ENCODE results near the gene NOX5.

Gene NOX5

GRCh38 chr15:69088300-69088965 lies 73.9 kb downstream of the NOX5 start:
- no peak for DNase-seq
- in situ Hi-C loops (cut with MboI; ENCODE audit: low pct_unique_long_range_greater_than_20kb, low sequenced_read_pairs) = no loop called here

- in situ Hi-C loops (cut with MboI; ENCODE audit: low pct_unique_long_range_greater_than_20kb, low sequenced_read_pairs) = no loop called here
- DNase-seq = no peak
Observed at GRCh38 chr15:69089258-69089657, 74.8 kb downstream of the NOX5 start.

- in situ Hi-C loops (cut with MboI; ENCODE audit: low pct_unique_long_range_greater_than_20kb, low sequenced_read_pairs) = no loop called here
- DNase-seq = no peak
Observed at GRCh38 chr15:69090197-69090948, 75.9 kb downstream of the NOX5 start.

GRCh38 chr15:69091654-69092053 lies 77.2 kb downstream of the NOX5 start:
- in situ Hi-C loops (cut with MboI; ENCODE audit: low pct_unique_long_range_greater_than_20kb, low sequenced_read_pairs) = no loop called here
- DNase-seq = no peak

GRCh38 chr15:69092159-69092558 lies 77.7 kb downstream of the NOX5 start:
- no peak for DNase-seq
- in situ Hi-C loops (cut with MboI; ENCODE audit: low pct_unique_long_range_greater_than_20kb, low sequenced_read_pairs) = no loop called here

GRCh38 chr15:69093127-69093526 lies 78.6 kb downstream of the NOX5 start:
- in situ Hi-C loops (cut with MboI; ENCODE audit: low pct_unique_long_range_greater_than_20kb, low sequenced_read_pairs) = no loop called here
- no peak for DNase-seq

- DNase-seq = no peak
- in situ Hi-C loops (cut with MboI; ENCODE audit: low pct_unique_long_range_greater_than_20kb, low sequenced_read_pairs) = no loop called here
Observed at GRCh38 chr15:69093614-69094013, 79.1 kb downstream of the NOX5 start.

- DNase-seq = no peak
- in situ Hi-C loops (cut with MboI; ENCODE audit: low pct_unique_long_range_greater_than_20kb, low sequenced_read_pairs) = no loop called here
Observed at GRCh38 chr15:69094124-69094921, 79.8 kb downstream of the NOX5 start.

GRCh38 chr15:69095274-69095673 lies 80.8 kb downstream of the NOX5 start:
- in situ Hi-C loops (cut with MboI; ENCODE audit: low pct_unique_long_range_greater_than_20kb, low sequenced_read_pairs) = no loop called here
- DNase-seq = no peak

- no peak for DNase-seq
- in situ Hi-C loops (cut with MboI; ENCODE audit: low pct_unique_long_range_greater_than_20kb, low sequenced_read_pairs) = no loop called here
Observed at GRCh38 chr15:69096196-69096595, 81.7 kb downstream of the NOX5 start.

- no peak for DNase-seq
- in situ Hi-C loops (cut with MboI; ENCODE audit: low pct_unique_long_range_greater_than_20kb, low sequenced_read_pairs) = no loop called here
Observed at GRCh38 chr15:69096626-69097025, 82.1 kb downstream of the NOX5 start.

GRCh38 chr15:69098771-69099170 lies 84.3 kb downstream of the NOX5 start:
- DNase-seq = no peak
- in situ Hi-C loops (cut with MboI; ENCODE audit: low pct_unique_long_range_greater_than_20kb, low sequenced_read_pairs) = no loop called here

GRCh38 chr15:69099941-69100340 lies 85.4 kb downstream of the NOX5 start:
- in situ Hi-C loops (cut with MboI; ENCODE audit: low pct_unique_long_range_greater_than_20kb, low sequenced_read_pairs) = no loop called here

GRCh38 chr15:69100821-69101220 lies 86.3 kb downstream of the NOX5 start:
- in situ Hi-C loops (cut with MboI; ENCODE audit: low pct_unique_long_range_greater_than_20kb, low sequenced_read_pairs) = no loop called here
- no peak for DNase-seq

More at GRCh38 chr15:69099941-69100340, 85.4 kb downstream of the NOX5 start:
- no peak for DNase-seq

GRCh38 chr15:69104050-69104750 lies 89.7 kb downstream of the NOX5 start:
- in situ Hi-C loops (cut with MboI; ENCODE audit: low pct_unique_long_range_greater_than_20kb, low sequenced_read_pairs) = no loop called here
- no peak for DNase-seq

GRCh38 chr15:69105451-69105985 lies 91.0 kb downstream of the NOX5 start:
- no peak for DNase-seq
- in situ Hi-C loops (cut with MboI; ENCODE audit: low pct_unique_long_range_greater_than_20kb, low sequenced_read_pairs) = no loop called here

GRCh38 chr15:69107025-69107620 lies 92.6 kb downstream of the NOX5 start:
- DNase-seq = no peak

More at GRCh38 chr15:69107025-69107620, 92.6 kb downstream of the NOX5 start:
- in situ Hi-C loops (cut with MboI; ENCODE audit: low pct_unique_long_range_greater_than_20kb, low sequenced_read_pairs) = no loop called here
